ENCODE measurements around the gene RFT1. TPM values are rescaled to one million over a fixed set of nuclear protein-coding genes. Genes with fewer than 3 reads are reported as not detected.

RFT1 gene
- total RNA-seq, 3 donors from 2014 or later, result 14.7 to 18.7 (median 15.2) TPM

DNA sequence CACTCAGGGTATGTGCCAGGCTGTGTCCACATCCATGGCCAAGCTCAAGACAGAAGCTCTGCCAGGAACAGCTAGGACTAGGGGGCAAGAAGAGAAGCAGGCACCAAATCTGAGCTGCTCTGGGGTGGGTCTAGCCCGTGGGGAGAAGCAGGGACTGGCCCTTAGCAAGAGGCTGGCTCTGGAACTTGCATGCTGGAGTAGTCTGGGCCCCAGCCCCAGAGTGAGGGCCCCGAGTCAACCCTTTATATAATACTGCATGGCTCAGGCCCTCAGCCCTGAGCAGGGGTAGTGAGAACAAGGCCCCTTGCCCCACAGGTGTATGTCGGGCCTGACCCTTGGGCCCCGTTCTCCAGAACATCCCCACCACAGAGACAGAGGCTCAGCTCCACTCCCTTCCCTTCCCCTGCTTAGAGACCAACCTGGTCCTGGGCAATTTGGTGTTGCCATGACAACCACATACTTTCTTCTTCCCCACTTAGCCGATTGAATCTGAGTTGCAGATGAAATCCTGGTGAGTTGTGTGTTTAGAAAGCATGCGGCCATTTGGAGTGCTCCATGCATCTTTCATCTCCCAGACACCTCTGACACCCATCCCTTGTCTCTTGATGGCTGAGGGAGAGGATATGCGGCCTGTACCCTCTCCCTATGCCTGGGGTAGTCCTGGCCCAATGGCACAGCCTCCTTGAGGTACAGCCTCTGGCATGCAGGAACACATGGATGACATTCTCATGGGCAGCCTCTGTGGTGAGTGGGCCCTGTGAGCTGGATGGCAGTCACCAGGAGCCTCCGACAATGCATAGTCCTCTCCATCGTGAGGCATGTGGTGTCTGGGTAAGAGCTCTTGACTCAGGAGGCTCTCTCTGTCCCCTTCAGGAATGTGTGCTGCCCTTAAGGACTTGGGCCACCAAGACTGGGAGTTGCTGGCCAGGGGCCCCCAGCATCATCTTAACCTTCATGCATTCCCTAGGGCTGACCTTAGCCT lies 55.2 kb downstream of the RFT1 start:
- TF ChIP-seq, protein P1, sequence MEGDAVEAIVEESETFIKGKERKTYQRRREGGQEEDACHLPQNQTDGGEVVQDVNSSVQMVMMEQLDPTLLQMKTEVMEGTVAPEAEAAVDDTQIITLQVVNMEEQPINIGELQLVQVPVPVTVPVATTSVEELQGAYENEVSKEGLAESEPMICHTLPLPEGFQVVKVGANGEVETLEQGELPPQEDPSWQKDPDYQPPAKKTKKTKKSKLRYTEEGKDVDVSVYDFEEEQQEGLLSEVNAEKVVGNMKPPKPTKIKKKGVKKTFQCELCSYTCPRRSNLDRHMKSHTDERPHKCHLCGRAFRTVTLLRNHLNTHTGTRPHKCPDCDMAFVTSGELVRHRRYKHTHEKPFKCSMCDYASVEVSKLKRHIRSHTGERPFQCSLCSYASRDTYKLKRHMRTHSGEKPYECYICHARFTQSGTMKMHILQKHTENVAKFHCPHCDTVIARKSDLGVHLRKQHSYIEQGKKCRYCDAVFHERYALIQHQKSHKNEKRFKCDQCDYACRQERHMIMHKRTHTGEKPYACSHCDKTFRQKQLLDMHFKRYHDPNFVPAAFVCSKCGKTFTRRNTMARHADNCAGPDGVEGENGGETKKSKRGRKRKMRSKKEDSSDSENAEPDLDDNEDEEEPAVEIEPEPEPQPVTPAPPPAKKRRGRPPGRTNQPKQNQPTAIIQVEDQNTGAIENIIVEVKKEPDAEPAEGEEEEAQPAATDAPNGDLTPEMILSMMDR (IDR thresholded peaks at IDR 0.05), result no peak
- Histone ChIP-seq H3K4me3 (no peak overlapping the region), H3K4me1 (ENCODE audit: low read depth) (peaks cover 13% of the 10 kb centered on the region), H3K9me3 (no peaks in the 10 kb centered on the region), H3K36me3 (ENCODE audit: low read depth) (no peaks in the 10 kb centered on the region)
- intact Hi-C loops (cut with DNase I, micrococcal nuclease), result no loop called here
- no peak for ATAC-seq
- no peak for DNase-seq

DNA sequence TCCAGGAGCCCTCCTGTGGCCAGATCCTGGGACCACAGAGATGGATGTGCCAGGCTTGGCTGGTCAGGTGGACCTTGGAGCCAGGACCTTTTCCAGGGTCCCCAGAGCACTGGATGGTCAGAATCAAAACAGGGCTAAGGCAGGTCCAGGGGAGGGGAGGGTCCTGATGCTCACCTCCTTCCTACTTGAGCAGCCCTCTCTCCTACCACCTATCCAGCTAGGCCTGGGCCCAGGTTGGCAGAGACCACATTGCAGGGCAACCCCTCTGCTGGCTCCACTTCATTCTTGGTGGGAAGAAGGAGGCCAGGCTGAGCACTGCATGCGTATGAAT lies 55.9 kb downstream of the RFT1 start:
- Histone ChIP-seq H3K36me3 (ENCODE audit: low read depth) (no peaks in the 10 kb centered on the region), H3K4me1 (ENCODE audit: low read depth) (peaks cover 13% of the 10 kb centered on the region), H3K4me3 (no peak overlapping the region), H3K9me3 (no peaks in the 10 kb centered on the region)
- TF ChIP-seq, protein P1 (IDR thresholded peaks at IDR 0.05), result no peak
- ATAC-seq (no peak), DNase-seq (no peak)
- intact Hi-C loops (cut with DNase I, micrococcal nuclease), result no loop called here

DNA sequence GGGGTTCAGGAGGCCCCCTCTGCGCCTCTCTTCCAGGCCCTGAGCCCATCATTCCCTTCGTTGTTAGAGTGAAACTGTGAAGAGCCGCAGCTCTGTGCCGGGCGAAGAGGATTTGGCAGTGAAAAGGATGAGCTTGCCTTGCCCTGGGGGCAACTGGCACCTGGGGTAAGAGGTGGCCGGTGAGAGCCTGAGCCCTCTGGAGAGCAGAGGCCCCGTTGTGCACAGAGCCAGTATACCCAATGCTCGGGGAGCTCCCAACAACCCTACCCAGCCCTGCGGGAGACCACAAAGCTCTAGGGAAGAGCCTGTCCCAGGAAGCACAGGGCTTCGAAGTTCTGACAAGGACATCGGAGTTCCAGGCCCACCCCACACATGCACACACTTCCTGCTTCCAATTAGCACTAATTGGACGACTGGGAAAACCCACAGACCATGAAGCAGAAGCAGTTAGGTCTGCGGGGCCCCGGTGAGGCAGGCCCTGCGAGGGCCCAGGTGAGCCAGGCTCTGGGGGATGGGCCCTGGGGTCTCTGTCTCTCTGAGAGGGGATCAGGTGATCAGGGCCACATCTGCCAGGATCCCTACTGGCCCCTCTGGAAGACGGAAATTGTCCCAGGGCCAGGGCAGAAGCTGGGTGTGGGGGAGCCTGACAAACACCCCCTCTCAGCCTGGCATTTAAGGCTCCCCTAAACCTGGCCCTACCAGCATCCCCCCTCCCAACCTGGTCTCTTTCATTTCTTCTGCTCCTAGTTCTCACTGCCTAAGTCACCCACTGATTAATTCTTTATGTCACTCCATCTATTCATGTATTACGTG lies 56.5 kb downstream of the RFT1 start:
- intact Hi-C loops (cut with DNase I, micrococcal nuclease), result no loop called here
- peaks cover 13% of the 10 kb centered on the region for H3K4me1 ChIP-seq (ENCODE audit: low read depth)
- no peaks in the 10 kb centered on the region for H3K9me3 ChIP-seq
- DNase-seq (no peak), ATAC-seq (no peak)
- H3K36me3 ChIP-seq (ENCODE audit: low read depth), result no peaks in the 10 kb centered on the region
- H3K4me3 ChIP-seq, result no peak overlapping the region
- TF ChIP-seq, protein P1 (IDR thresholded peaks at IDR 0.05), result no peak

DNA sequence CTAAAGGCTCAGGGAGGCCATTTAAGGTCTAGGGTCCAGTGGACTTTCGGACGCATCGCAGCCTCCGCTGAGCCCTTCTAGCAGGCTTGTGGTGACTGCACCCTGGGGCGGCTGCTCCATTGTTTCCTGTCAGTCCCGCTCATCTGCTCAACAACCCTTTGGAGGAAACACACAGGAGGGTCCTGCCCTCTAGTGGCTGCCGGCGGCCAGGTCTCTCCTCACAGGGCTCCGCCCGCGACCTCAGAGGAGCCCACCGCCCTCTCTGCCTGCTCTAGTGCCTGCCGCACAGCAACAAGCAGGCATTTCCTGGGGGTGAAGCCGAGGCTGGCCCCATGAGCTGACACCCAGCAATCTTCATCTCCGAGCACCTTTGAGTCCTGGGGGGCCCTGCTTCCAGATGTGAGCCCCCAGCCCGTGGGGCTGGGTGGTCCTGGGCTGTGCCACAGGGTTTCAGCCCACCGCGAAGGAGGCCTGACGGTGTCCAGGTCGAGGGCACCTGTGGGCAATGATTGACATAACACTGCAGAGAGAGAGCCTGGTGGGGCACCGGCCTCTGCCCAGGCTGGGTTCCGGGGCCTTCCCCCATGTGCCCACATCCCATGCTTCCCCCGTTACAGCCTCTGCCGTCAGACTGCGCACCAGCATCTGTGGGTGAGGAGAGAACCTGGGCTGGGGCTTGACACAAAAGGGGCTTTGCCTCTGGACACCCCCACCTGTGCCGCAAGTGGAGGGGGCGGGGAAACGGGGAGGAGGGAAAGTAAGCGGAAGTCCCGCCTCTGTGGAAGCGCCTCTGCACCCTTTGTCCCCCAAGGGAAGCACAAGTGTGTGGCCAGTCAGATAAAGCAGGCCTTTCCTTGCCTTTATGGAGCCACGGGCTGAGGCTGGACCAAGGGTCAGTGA lies 57.3 kb downstream of the RFT1 start:
- H3K36me3 ChIP-seq (ENCODE audit: low read depth), result no peaks in the 10 kb centered on the region
- peaks cover 13% of the 10 kb centered on the region for H3K4me1 ChIP-seq (ENCODE audit: low read depth)
- no peaks in the 10 kb centered on the region for H3K9me3 ChIP-seq
- DNase-seq, result peak; percentile 90 to 93 (median 93)
- ATAC-seq, result peak; percentile 96
- TF ChIP-seq, protein P1 (IDR thresholded peaks at IDR 0.05), result peak; percentile 94
- intact Hi-C loops (cut with DNase I, micrococcal nuclease), result no loop called here
- peak overlapping the region; percentile 46 for H3K4me3 ChIP-seq

DNA sequence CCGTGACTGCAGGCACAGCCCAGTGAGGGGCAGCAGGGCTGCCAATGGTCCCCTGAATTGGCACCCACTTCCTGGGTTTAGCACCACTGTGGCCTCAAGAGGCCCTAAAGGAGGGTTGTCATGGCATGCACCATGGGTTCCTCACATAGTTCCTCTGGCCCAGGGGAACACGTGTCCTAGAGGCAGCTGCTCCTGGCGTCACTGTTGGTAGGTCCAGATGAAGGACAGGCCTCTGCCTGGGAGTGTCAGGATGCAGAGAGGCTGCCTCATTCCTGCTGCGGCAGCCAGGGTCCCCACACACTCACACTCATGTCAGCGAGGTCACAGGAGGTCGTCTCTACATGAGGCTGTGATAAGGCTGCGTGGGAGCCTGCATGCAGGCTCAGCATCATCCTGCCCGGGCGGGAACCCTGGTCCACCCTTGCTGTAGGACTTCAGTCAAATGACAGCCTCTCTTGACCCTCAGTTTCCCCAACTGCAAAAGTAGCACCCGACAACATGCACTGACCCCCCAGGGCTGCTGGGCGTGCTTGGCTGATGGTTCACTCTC lies 58.3 kb downstream of the RFT1 start:
- intact Hi-C loops (cut with DNase I, micrococcal nuclease), result no loop called here
- Histone ChIP-seq H3K4me3 (no peak overlapping the region), H3K36me3 (ENCODE audit: low read depth) (no peaks in the 10 kb centered on the region), H3K4me1 (ENCODE audit: low read depth) (peaks cover 13% of the 10 kb centered on the region), H3K9me3 (no peaks in the 10 kb centered on the region)
- TF ChIP-seq, protein P1 (IDR thresholded peaks at IDR 0.05), result no peak
- no peak for ATAC-seq
- no peak for DNase-seq
